Mesenchymal stem cell (in vitro differentiated cells and primary cell): ENCODE results near the gene TMEM138. TPM values are rescaled to one million over a fixed set of nuclear protein-coding genes. Genes with fewer than 3 reads are reported as not detected.
A peak's percentile ranks its signal among the peaks of the same experiment; 100 is the strongest.

Source experiments
- DNase-seq: peaks from one replicate; pipeline ENCODE4 v3.0.0-alpha.2; 2013
- H2AFZ ChIP-seq: one replicate; pipeline ENCODE4 v1.6.1; 2013; ENCODE audit warnings: low read depth, mild to moderate bottlenecking, control low read depth, inconsistent platforms, low read length, moderate library complexity
- H2AK5ac ChIP-seq: 2 replicates; pipeline ENCODE4 v1.6.1; 2013; ENCODE audit warnings: low read length, moderate library complexity, mild to moderate bottlenecking, inconsistent platforms; ENCODE audit not compliant: severe bottlenecking
- H2BK120ac ChIP-seq: one replicate; pipeline ENCODE4 v1.6.1; 2013; ENCODE audit warnings: low read depth, mild to moderate bottlenecking, inconsistent platforms, low read length, moderate library complexity
- H2BK12ac ChIP-seq, 2 experiments: one replicate each; pipeline ENCODE4 v1.6.1; 2013; ENCODE audit warnings: inconsistent platforms in 2 of 2, low read length in 2 of 2, mild to moderate bottlenecking in 2 of 2, moderate library complexity in 2 of 2, control low read depth in 1 of 2
- H2BK15ac ChIP-seq: one replicate; pipeline ENCODE4 v1.6.1; 2013; ENCODE audit warnings: mild to moderate bottlenecking, low read depth, inconsistent platforms; ENCODE audit not compliant: poor library complexity, severe bottlenecking
- H2BK5ac ChIP-seq: 2 replicates; pipeline ENCODE4 v1.6.1; 2013; ENCODE audit warnings: low read depth, mild to moderate bottlenecking, low read length, control low read depth, inconsistent platforms; ENCODE audit not compliant: poor library complexity, severe bottlenecking
- H3K14ac ChIP-seq, 2 experiments: one replicate each; pipeline ENCODE4 v1.6.1; 2013; ENCODE audit warnings: inconsistent platforms in 2 of 2, low read length in 2 of 2, control low read depth in 1 of 2, mild to moderate bottlenecking in 1 of 2, moderate library complexity in 1 of 2
- H3K18ac ChIP-seq, 2 experiments: one replicate each; pipeline ENCODE4 v1.6.1; 2013; ENCODE audit warnings: inconsistent platforms in 2 of 2, low read length in 2 of 2, control low read depth in 1 of 2, low read depth in 1 of 2, mild to moderate bottlenecking in 1 of 2
- H3K23ac ChIP-seq, 2 experiments: one replicate each; pipeline ENCODE4 v1.6.1; 2013; ENCODE audit warnings: inconsistent platforms in 2 of 2, low read length in 2 of 2, mild to moderate bottlenecking in 2 of 2, moderate library complexity in 2 of 2, control low read depth in 1 of 2
- H3K27ac ChIP-seq: 2 replicates; pipeline ENCODE4 v1.5.1; 2013; ENCODE audit warnings: mild to moderate bottlenecking, moderate library complexity, low read length, control low read depth, inconsistent platforms; ENCODE audit not compliant: poor library complexity, severe bottlenecking
- H3K27me3 ChIP-seq, 2 experiments: 2 replicates each; pipeline versions ENCODE4 v1.6.1 to v1.7.0; 2013; ENCODE audit warnings: low read length in 2 of 2, mild to moderate bottlenecking in 2 of 2, moderate library complexity in 2 of 2, control low read depth in 1 of 2, inconsistent platforms in 1 of 2; ENCODE audit not compliant: control insufficient read depth in 1 of 2, insufficient read depth in 1 of 2
- H3K36me3 ChIP-seq, 2 experiments: 2 replicates each; pipeline versions ENCODE4 v1.6.1 to v1.7.0; 2013; ENCODE audit warnings: low read length in 2 of 2, control low read depth in 1 of 2, inconsistent platforms in 1 of 2, low read depth in 1 of 2, mild to moderate bottlenecking in 1 of 2; ENCODE audit not compliant: insufficient read depth in 2 of 2, control insufficient read depth in 1 of 2
- H3K4ac ChIP-seq, 2 experiments: one replicate each; pipeline ENCODE4 v1.6.1; 2013; ENCODE audit warnings: inconsistent platforms in 2 of 2, low read length in 2 of 2, mild to moderate bottlenecking in 2 of 2, moderate library complexity in 2 of 2, control low read depth in 1 of 2, low read depth in 1 of 2
- H3K4me1 ChIP-seq: 2 replicates; pipeline ENCODE4 v1.6.1; 2013; ENCODE audit warnings: low read depth, low read length, control low read depth; ENCODE audit not compliant: control insufficient read depth, insufficient read depth
- H3K4me2 ChIP-seq: 2 replicates; pipeline ENCODE4 v1.6.1; 2013; ENCODE audit warnings: low read length, mild to moderate bottlenecking, inconsistent platforms; ENCODE audit not compliant: poor library complexity, severe bottlenecking
- H3K4me3 ChIP-seq, 2 experiments: 2 replicates each; pipeline versions ENCODE4 v1.5.1 to v1.7.0; 2013; ENCODE audit warnings: low read length in 2 of 2, mild to moderate bottlenecking in 2 of 2, control low read depth in 1 of 2, low read depth in 1 of 2; ENCODE audit not compliant: insufficient read depth in 1 of 2
- H3K79me1 ChIP-seq: replicated peaks from 2 replicates; pipeline ENCODE4 v1.6.1; 2013; ENCODE audit warnings: mild to moderate bottlenecking, control low read depth, low read length, inconsistent platforms; ENCODE audit not compliant: poor library complexity, severe bottlenecking
- H3K9ac ChIP-seq: 2 replicates; pipeline ENCODE4 v1.7.0; 2013; ENCODE audit warnings: mild to moderate bottlenecking, low read length, moderate library complexity
- H3K9me3 ChIP-seq: 2 replicates; pipeline ENCODE4 v1.7.0; 2013; ENCODE audit warnings: mild to moderate bottlenecking, low read length; ENCODE audit not compliant: control insufficient read depth
- H4K8ac ChIP-seq: one replicate; pipeline ENCODE4 v1.6.1; 2013; ENCODE audit warnings: inconsistent platforms, mild to moderate bottlenecking, low read length, moderate library complexity
- H4K91ac ChIP-seq: one replicate; pipeline ENCODE4 v1.6.1; 2013; ENCODE audit warnings: mild to moderate bottlenecking, low read length, inconsistent platforms
- WGBS: methylation state at CpG from one replicate; pipeline ENCODE4 v1.1.7; 2013; ENCODE audit warnings: mixed read lengths; 5-methylcytosine and 5-hydroxymethylcytosine counted together
- polyA plus RNA-seq, 2 experiments: library from polyadenylated mRNA; stranded (reverse); fragments of 200-250 nt; gene quantifications; one replicate each; pipeline ENCODE4 v1.2.3, GENCODE V29; 2013

TMEM138 gene
- 68.7 TPM for polyA plus RNA-seq (2013, experiment 1 of 2)
- polyA plus RNA-seq (2013, experiment 2 of 2): 67.7 TPM

DNA sequence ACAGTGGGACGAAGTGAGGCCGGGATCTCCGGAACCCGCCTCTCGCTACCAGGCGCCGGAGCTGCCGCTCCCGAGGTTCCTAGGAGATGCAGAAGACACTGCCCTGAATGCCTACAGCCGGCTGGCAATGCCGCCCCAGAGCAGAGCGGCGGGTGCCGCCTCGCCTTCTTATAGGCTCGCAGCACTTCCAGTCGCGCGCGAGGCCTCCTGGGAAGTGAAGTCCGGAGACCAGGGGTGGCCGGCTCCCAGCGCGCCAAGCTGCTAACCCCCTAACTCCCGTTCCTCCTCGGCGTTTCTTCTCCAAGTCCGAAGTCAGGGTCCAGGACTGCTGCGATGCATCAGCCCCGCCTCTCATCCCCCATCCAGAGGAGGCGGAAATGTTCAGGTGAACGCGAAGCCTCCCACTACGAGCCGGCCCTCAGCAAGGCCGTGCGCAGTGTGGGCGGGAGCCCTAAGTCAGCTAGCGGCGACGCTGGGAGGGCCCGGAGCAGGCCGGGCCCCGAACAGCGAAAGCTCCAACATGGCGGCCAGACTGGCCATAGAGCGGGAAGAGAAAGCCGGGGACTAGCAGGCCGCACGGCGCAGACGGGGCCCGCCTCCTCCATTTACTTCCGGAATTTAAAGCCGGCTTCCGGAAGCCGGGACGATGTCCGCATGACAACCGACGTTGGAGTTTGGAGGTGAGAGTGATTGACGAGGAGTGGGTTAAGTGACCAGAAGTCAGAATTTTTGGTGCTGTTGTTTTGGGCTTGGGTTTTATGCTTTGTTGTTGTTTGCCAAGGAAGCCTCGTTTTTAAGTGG, at the start of gene TMEM138, which contains the start of gene CYB561A3:
Gene TMEM138 (plus strand): TSS at position 634 of the 801 bp plus-strand sequence. CDS start 2,017 bp downstream, outside the sequence.
Gene CYB561A3 (minus strand): TSS at position 142 of the 801 bp plus-strand sequence. CDS start 5,169 bp downstream, outside the sequence.
- Histone ChIP-seq H2BK12ac (peak within 1 kb of the TSS; percentile 61 to 64), H3K4me2 (peak within 1 kb of the TSS; percentile 90), H2BK15ac (peak within 1 kb of the TSS; percentile 74), H3K9me3 (no peaks in the 10 kb centered on the region), H2BK5ac (peak within 1 kb of the TSS; percentile 89), H3K79me1 (peaks cover 35% of the 10 kb centered on the region), H4K91ac (peak within 1 kb of the TSS; percentile 99), H3K36me3 (peaks cover 15 to 47% of the 10 kb centered on the region in 2 experiments), H3K4me1 (peaks cover 3% of the 10 kb centered on the region), H3K9ac (peak within 1 kb of the TSS; percentile 97), H3K4me3 (peak within 1 kb of the TSS; percentile 78 to 93), H3K23ac (peak within 1 kb of the TSS in 1 of 2 experiments; percentile 97), H2AFZ (peak within 1 kb of the TSS; percentile 78), H4K8ac (peak within 1 kb of the TSS; percentile 99), H3K18ac (peak within 1 kb of the TSS; percentile 100), H2BK120ac (peak within 1 kb of the TSS; percentile 99), H3K14ac (peak within 1 kb of the TSS; percentile 26 to 99), H3K27me3 (no peaks in the 10 kb centered on the region), H3K4ac (peak within 1 kb of the TSS; percentile 98 to 99), H3K27ac (peak within 1 kb of the TSS; percentile 99), H2AK5ac (no peak within 1 kb of the TSS)
- WGBS: under 1% methylated on average over 63 of the region's 63 CpGs
- DNase-seq: peak; percentile 96

DNA sequence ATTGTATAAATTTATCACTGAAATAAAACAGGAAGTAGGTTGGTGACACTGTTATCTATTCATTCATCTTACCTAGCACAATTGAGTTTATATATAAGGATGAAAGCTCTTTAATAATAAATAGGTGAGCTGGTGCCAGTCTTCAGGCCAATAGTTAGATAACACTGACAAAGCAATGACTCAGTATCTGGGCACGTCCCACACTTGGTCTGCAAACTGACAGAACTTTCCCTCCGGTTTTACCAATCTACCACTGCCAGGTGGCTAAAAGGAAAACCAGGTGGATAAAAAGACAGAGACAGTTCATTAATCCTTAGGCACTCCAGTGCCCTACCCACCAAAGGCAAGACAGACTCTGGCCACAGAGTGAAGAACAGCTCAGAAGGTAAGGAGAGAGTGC, 46.9 kb upstream of the TMEM138 start:
- 100% methylated on average over 2 of the region's 2 CpGs for WGBS
- no peak for DNase-seq
- Histone ChIP-seq H3K23ac (no peak overlapping the region), H3K18ac (no peak overlapping the region), H2BK120ac (no peak overlapping the region), H3K36me3 (peaks cover 62 to 91% of the 10 kb centered on the region in 2 experiments), H3K4me2 (no peak overlapping the region), H2AK5ac (no peak overlapping the region), H3K14ac (no peak overlapping the region), H2AFZ (no peak overlapping the region), H3K9me3 (no peaks in the 10 kb centered on the region), H3K79me1 (peaks cover 38% of the 10 kb centered on the region), H4K8ac (no peak overlapping the region), H3K4ac (no peak overlapping the region), H3K4me3 (no peak overlapping the region), H3K4me1 (no peaks in the 10 kb centered on the region), H2BK5ac (no peak overlapping the region), H2BK12ac (no peak overlapping the region), H4K91ac (no peak overlapping the region), H3K9ac (no peak overlapping the region), H3K27me3 (no peaks in the 10 kb centered on the region), H2BK15ac (no peak overlapping the region), H3K27ac (no peak overlapping the region)

DNA sequence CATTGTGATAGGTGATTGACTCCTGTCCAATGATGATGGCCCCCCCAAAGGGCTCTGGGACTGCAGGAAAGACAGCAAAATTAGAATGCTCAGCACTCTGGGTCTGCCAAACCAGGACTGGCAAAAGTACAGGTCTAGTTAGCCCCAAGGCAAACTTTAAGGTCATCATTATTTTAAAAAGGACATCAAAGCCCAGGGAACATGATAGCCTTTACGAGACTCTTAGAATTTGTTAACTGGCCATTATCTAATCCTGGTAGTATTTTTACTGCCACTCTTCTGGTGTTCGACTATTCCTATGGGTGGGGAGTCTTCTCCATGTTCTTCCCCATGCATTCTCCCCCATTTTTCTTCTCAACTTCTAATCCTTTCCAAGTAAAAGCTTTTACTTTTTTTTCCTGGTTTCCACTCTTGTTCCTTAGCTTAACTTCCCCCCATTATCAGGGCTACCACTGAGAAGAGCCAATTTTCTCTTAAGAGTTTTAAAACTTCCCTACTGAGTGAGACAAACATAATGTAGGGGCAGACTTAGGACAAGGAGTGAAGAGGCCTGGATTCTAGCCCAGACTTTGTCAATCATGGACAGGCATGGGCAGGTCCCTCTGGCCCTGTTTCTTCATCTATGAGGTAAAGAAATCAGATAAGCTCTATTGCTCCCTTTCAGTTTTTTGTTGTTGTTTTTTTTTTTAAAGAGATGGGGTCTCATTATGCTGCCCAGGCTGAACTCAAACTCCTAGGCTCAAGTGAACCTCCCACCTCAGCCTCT, 36.3 kb upstream of the TMEM138 start:
- WGBS: 100% methylated on average over 1 of the region's 2 CpGs
- H2AFZ ChIP-seq: no peak overlapping the region
- peak; percentile 8 for DNase-seq

DNA sequence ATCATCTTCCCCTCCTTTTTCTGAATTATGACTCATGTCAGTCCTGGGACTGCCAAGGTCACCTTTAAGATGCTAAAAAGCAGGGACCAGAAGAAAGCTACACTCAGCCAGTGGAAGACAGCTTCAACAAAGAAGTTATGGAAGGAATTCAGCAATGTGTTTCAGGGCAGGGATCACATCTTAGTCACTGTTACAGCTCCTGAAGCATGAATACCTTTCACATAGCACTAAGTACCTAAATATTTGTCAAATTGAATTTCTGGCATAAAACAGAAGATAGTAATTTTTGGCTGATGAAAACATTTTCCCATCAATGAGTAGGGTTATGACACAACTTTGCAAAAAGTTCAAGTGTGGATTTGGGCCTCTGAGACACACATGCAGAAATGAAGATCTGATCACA, 34.5 kb upstream of the TMEM138 start:
- H3K27me3 ChIP-seq: no peaks in the 10 kb centered on the region
- no peaks in the 10 kb centered on the region for H3K9me3 ChIP-seq
- H2AK5ac ChIP-seq: no peak overlapping the region
- no peak overlapping the region for H3K23ac ChIP-seq
- DNase-seq: no peak
- H2AFZ ChIP-seq: no peak overlapping the region
- H3K9ac ChIP-seq: peak overlapping the region; percentile 47
- no peak overlapping the region for H3K4me2 ChIP-seq
- no peak overlapping the region for H4K8ac ChIP-seq
- no peak overlapping the region for H3K27ac ChIP-seq
- peaks cover 6% of the 10 kb centered on the region for H3K4me1 ChIP-seq
- no peak overlapping the region for H3K4ac ChIP-seq
- no peak overlapping the region for H3K18ac ChIP-seq
- no peak overlapping the region for H2BK12ac ChIP-seq
- no peak overlapping the region for H3K14ac ChIP-seq
- H4K91ac ChIP-seq: no peak overlapping the region
- H3K79me1 ChIP-seq: peaks cover 15% of the 10 kb centered on the region
- H2BK5ac ChIP-seq: no peak overlapping the region
- no peak overlapping the region for H3K4me3 ChIP-seq
- H2BK120ac ChIP-seq: no peak overlapping the region
- no peak overlapping the region for H2BK15ac ChIP-seq
- peaks cover 29 to 72% of the 10 kb centered on the region in 2 experiments for H3K36me3 ChIP-seq

More for the DNA sequence above, 36.3 kb upstream of the TMEM138 start:
- Histone ChIP-seq H3K23ac (no peak overlapping the region), H3K9me3 (no peaks in the 10 kb centered on the region), H3K4me2 (no peak overlapping the region), H2BK15ac (no peak overlapping the region), H3K14ac (no peak overlapping the region), H3K79me1 (peaks cover 27% of the 10 kb centered on the region), H3K4ac (no peak overlapping the region), H3K27me3 (no peaks in the 10 kb centered on the region), H3K36me3 (peaks cover 38 to 91% of the 10 kb centered on the region in 2 experiments), H3K27ac (no peak overlapping the region), H3K4me1 (peaks cover 1% of the 10 kb centered on the region), H2AK5ac (no peak overlapping the region), H4K8ac (no peak overlapping the region), H3K4me3 (no peak overlapping the region), H3K18ac (no peak overlapping the region), H4K91ac (no peak overlapping the region), H2BK120ac (no peak overlapping the region), H2BK5ac (no peak overlapping the region), H3K9ac (no peak overlapping the region), H2BK12ac (no peak overlapping the region)
